ENCODE results near the gene ADORA1. TPM values are rescaled to one million over a fixed set of nuclear protein-coding genes. Genes with fewer than 3 reads are reported as not detected.

Gene ADORA1
- total and polyA plus RNA-seq, 2 donors (not counting 3 experiments of a cell fraction or from before 2014, with no cell fraction given): 0.15 TPM; not detected in 1

DNA sequence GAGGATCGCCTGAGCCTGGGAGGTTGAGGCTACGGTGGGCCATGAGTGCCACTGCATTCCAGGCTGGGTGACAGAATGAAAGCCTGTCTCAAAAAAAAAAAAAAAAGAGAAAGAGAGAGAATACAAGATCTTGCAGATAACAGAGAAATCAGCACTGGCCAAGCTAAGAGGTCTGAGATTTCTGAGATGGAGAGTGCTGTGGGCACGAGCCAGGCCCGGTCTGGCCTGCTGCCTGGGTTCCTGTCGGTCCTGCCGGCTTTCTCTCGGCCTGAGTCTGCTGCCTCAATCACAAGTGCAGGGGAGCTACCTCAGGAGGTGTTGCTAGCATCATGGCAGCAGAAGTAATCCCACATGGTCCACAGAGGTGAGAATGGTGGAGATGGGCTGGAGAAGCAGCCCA lies 19.0 kb downstream of the ADORA1 start:
- no peaks in the 10 kb centered on the region for H3K9me1 ChIP-seq (replicated peaks; ENCODE audit: control insufficient read depth, extremely low read depth, insufficient read depth, low read length)
- no peak overlapping the region for H3K4me2 ChIP-seq (ENCODE audit: insufficient read depth, low read length)
- ChIA-PET CTCF (interaction anchor here (2.8 to 3.0 kb wide), 2 partner anchors 26 to 29 kb away, joined by 11 to 16 read pairs; no protein-coding TSS in a partner anchor), POLR2A (no interaction called here)
- dilution Hi-C loops (cut with MboI; ENCODE audit: extremely low pct_ligation_motif_present, low sequenced_read_pairs) (no loop called here), intact Hi-C loops (cut with micrococcal nuclease) (no loop called here)
- BruUV-seq (replicated peaks): no TSS peak
- H2AFZ ChIP-seq (ENCODE audit: low read depth, low read length): no peak overlapping the region
- no peaks in the 10 kb centered on the region for H4K20me1 ChIP-seq (replicated peaks; ENCODE audit: control insufficient read depth, extremely low read depth, insufficient read depth, low read length)
- TF ChIP-seq GATA2 (IDR thresholded peaks at IDR 0.05; ENCODE audit: insufficient read depth, insufficient read length, low read depth, low read length) (no peak), MYC (IDR thresholded peaks at IDR 0.05; ENCODE audit: low read depth, low read length) (no peak), FOS (IDR thresholded peaks at IDR 0.05; ENCODE audit: borderline replicate concordance, insufficient read depth, low read length) (no peak), EZH2 (IDR thresholded peaks at IDR 0.05; ENCODE audit: borderline replicate concordance, low read depth, low read length, severe bottlenecking) (no peak)
- TF ChIP-seq, protein P1, sequence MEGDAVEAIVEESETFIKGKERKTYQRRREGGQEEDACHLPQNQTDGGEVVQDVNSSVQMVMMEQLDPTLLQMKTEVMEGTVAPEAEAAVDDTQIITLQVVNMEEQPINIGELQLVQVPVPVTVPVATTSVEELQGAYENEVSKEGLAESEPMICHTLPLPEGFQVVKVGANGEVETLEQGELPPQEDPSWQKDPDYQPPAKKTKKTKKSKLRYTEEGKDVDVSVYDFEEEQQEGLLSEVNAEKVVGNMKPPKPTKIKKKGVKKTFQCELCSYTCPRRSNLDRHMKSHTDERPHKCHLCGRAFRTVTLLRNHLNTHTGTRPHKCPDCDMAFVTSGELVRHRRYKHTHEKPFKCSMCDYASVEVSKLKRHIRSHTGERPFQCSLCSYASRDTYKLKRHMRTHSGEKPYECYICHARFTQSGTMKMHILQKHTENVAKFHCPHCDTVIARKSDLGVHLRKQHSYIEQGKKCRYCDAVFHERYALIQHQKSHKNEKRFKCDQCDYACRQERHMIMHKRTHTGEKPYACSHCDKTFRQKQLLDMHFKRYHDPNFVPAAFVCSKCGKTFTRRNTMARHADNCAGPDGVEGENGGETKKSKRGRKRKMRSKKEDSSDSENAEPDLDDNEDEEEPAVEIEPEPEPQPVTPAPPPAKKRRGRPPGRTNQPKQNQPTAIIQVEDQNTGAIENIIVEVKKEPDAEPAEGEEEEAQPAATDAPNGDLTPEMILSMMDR (IDR thresholded peaks at IDR 0.05; ENCODE audit: extremely low read depth in 1 of 2, insufficient read depth in 1 of 2, low read depth in 1 of 2, low read length in 2 of 2): no peak
- H3K79me2 ChIP-seq (ENCODE audit: control insufficient read depth, insufficient read depth, low read length): no peaks in the 10 kb centered on the region
- peaks cover 0 to 15% of the 10 kb centered on the region in 2 experiments for H3K27me3 ChIP-seq (ENCODE audit: control insufficient read depth in 2 of 2, insufficient read depth in 2 of 2, low read length in 2 of 2)
- no peaks in the 10 kb centered on the region for H3K36me3 ChIP-seq (ENCODE audit: control insufficient read depth in 2 of 2, extremely low read depth in 1 of 2, insufficient read depth in 2 of 2, low read length in 2 of 2)
- no peak overlapping the region for H3K9ac ChIP-seq (replicated peaks; ENCODE audit: extremely low read depth, insufficient read depth, low read length)
- no peak overlapping the region for H3K4me3 ChIP-seq (replicated peaks in 1 of 3; ENCODE audit: insufficient read depth in 1 of 3, low read depth in 1 of 3, low read length in 3 of 3)
- H3K9me3 ChIP-seq (replicated peaks; ENCODE audit: control insufficient read depth, insufficient read depth, low read length): no peaks in the 10 kb centered on the region
- H3K27ac ChIP-seq (ENCODE audit: insufficient read depth, low read depth, low read length): no peak overlapping the region
- no peaks in the 10 kb centered on the region for H3K4me1 ChIP-seq (ENCODE audit: control insufficient read depth, extremely low read depth, insufficient read depth, low read length)
- FAIRE-seq: no peak
- DNase-seq (ENCODE audit: low read depth, low spot score): no peak

DNA sequence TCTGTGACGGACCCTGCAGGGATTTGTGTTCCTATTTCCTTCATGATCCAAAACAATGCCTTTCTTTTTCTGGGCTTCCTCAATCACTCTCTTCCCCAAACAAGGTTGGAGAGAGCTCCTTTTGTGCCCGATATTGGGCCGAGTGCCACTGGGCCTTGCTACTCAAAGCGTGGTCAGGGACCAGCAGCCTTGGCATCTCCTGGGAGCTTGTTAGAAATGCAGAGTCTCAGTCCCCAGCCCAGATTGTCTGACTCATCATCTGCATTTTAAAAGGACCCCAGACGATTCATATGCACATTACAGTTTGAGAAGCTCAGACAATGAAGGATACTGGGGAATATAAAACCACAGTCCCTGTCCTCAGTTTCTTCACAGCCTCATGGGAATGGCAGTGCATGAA lies 19.9 kb downstream of the ADORA1 start:
- Histone ChIP-seq H3K27ac (ENCODE audit: insufficient read depth, low read depth, low read length) (no peak overlapping the region), H3K79me2 (ENCODE audit: control insufficient read depth, insufficient read depth, low read length) (no peaks in the 10 kb centered on the region), H3K4me1 (ENCODE audit: control insufficient read depth, extremely low read depth, insufficient read depth, low read length) (peaks cover 5% of the 10 kb centered on the region), H3K9ac (replicated peaks; ENCODE audit: extremely low read depth, insufficient read depth, low read length) (no peak overlapping the region), H3K36me3 (ENCODE audit: control insufficient read depth in 2 of 2, extremely low read depth in 1 of 2, insufficient read depth in 2 of 2, low read length in 2 of 2) (no peaks in the 10 kb centered on the region), H4K20me1 (replicated peaks; ENCODE audit: control insufficient read depth, extremely low read depth, insufficient read depth, low read length) (no peaks in the 10 kb centered on the region), H3K9me3 (replicated peaks; ENCODE audit: control insufficient read depth, insufficient read depth, low read length) (no peaks in the 10 kb centered on the region), H2AFZ (ENCODE audit: low read depth, low read length) (no peak overlapping the region), H3K27me3 (ENCODE audit: control insufficient read depth in 2 of 2, insufficient read depth in 2 of 2, low read length in 2 of 2) (peaks cover 0 to 15% of the 10 kb centered on the region in 2 experiments), H3K9me1 (replicated peaks; ENCODE audit: control insufficient read depth, extremely low read depth, insufficient read depth, low read length) (no peaks in the 10 kb centered on the region), H3K4me3 (replicated peaks in 1 of 3; ENCODE audit: insufficient read depth in 1 of 3, low read depth in 1 of 3, low read length in 3 of 3) (no peak overlapping the region), H3K4me2 (ENCODE audit: insufficient read depth, low read length) (no peak overlapping the region)
- intact Hi-C loops (cut with micrococcal nuclease) (no loop called here), dilution Hi-C loops (cut with MboI; ENCODE audit: extremely low pct_ligation_motif_present, low sequenced_read_pairs) (no loop called here)
- TF ChIP-seq POLR2A (IDR thresholded peaks at IDR 0.05; ENCODE audit: low read depth, low read length) (no peak), EZH2 (IDR thresholded peaks at IDR 0.05; ENCODE audit: borderline replicate concordance, low read depth, low read length, severe bottlenecking) (no peak), MYC (IDR thresholded peaks at IDR 0.05; ENCODE audit: low read depth, low read length) (no peak), POLR2AphosphoS5 (IDR thresholded peaks at IDR 0.05; ENCODE audit: insufficient read depth, low read depth, low read length) (no peak), GATA2 (IDR thresholded peaks at IDR 0.05; ENCODE audit: insufficient read depth, insufficient read length, low read depth, low read length) (no peak), FOS (IDR thresholded peaks at IDR 0.05; ENCODE audit: borderline replicate concordance, insufficient read depth, low read length) (no peak), JUN (IDR thresholded peaks at IDR 0.05; ENCODE audit: borderline replicate concordance, insufficient read depth, insufficient read length, low read depth) (no peak)
- TF ChIP-seq, protein P2, sequence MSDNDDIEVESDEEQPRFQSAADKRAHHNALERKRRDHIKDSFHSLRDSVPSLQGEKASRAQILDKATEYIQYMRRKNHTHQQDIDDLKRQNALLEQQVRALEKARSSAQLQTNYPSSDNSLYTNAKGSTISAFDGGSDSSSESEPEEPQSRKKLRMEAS (IDR thresholded peaks at IDR 0.05; ENCODE audit: insufficient read depth, insufficient read length): no peak
- TF ChIP-seq, protein P1 (IDR thresholded peaks at IDR 0.05; ENCODE audit: extremely low read depth in 1 of 2, insufficient read depth in 1 of 2, low read depth in 1 of 2, low read length in 2 of 2): no peak
- POLR2A ChIA-PET: no interaction called here
- CTCF ChIA-PET: interaction anchor here (0.5 to 1.4 kb wide), 6 partner anchors 15 to 120 kb away, joined by 3 to 5 read pairs (median 4); partner anchors contain the start of gene ADORA1
- DNase-seq (ENCODE audit: low read depth, low spot score) (no peak), FAIRE-seq (no peak)
- no TSS peak for BruUV-seq (replicated peaks)
